DMS79 (cell line): ENCODE measurements around the gene P2RX6.

ENCODE experiments used
- DNase-seq: peaks from one replicate; lab custom pipeline; 2025; lab: John Stamatoyannopoulos, UW

Gene P2RX6

DNA sequence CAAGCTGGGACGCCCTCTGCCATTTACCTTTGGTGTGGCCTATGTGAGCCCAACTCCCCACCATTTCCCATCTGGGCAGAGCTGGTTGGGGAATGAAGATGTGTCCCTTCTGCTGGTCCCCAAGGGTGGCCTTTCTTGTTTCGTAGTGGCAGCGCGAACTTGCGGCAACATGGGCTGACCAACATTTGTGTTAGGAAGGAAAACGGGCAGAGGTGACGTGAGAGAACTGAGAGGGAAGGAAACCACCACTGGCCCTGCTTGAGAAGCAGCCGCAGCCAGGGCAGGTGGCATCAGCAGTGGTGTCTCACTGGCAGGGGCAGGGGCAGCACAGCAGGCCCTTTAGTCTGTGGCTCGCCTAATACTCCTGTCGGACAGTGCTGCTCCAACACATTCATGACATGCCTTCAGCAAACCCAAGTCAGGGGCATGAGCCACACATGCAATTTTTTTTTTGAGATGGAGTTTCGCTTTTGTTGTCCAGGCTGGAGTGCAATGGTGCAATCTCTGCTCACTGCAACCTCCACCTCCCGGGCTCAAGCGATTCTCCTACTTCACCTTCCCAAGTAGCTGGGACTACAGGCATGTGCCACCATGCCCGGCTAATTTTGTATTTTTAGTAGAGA, 60.7 kb downstream of the P2RX6 start:
- DNase-seq = no peak

GRCh38 chr22:21076912-21077625, 62.1 kb downstream of the P2RX6 start:
- DNase-seq = no peak
